RWPE2 (cell line): Measurements from ENCODE around the gene MCRIP1.

Experiments
- ATAC-seq: fragments of 200-7000 bp; cut with Tn5 transposase; 3 replicates; pipeline ENCODE4 v1.9.1; 2021; ENCODE audit warnings: low read depth
- DNase-seq: peaks from one replicate; pipeline ENCODE4 v3.0.0-alpha.2; 2020; ENCODE audit warnings: low spot score
- H3K27ac ChIP-seq: fragments of 450-650 bp; 2 replicates; pipeline ENCODE4 v1.5.1; 2017; ENCODE audit warnings: mild to moderate bottlenecking; ENCODE audit not compliant: poor library complexity, severe bottlenecking
- H3K27me3 ChIP-seq: fragments of 250-450 bp; sonication (Bioruptor Pico); 2 replicates; pipeline ENCODE4 v1.5.1; 2021; ENCODE audit warnings: mild to moderate bottlenecking, moderate library complexity; ENCODE audit not compliant: insufficient read depth, poor library complexity, severe bottlenecking
- H3K36me3 ChIP-seq: fragments of 250-450 bp; sonication (Bioruptor Pico); 2 replicates; pipeline ENCODE4 v1.5.1; 2020; ENCODE audit warnings: low read depth, mild to moderate bottlenecking, moderate library complexity
- H3K4me1 ChIP-seq: fragments of 250-450 bp; sonication (Bioruptor Pico); 2 replicates; pipeline ENCODE4 v1.5.1; 2021; ENCODE audit warnings: mild to moderate bottlenecking, moderate library complexity; ENCODE audit not compliant: insufficient read depth, poor library complexity, severe bottlenecking
- H3K4me3 ChIP-seq: fragments of 250-450 bp; sonication (Bioruptor Pico); 2 replicates; pipeline ENCODE4 v1.5.1; 2021; ENCODE audit warnings: mild to moderate bottlenecking, moderate library complexity; ENCODE audit not compliant: severe bottlenecking
- H3K9me3 ChIP-seq: fragments of 250-450 bp; sonication (Bioruptor Pico); 2 replicates; pipeline ENCODE4 v1.5.1; 2021; ENCODE audit warnings: mild to moderate bottlenecking, moderate library complexity; ENCODE audit not compliant: severe bottlenecking
- TF ChIP-seq, protein P1 (sequence below): fragments of 450-650 bp; IDR thresholded peaks from one replicate; pipeline ENCODE4 v1.5.1; 2017; ENCODE audit warnings: mild to moderate bottlenecking, moderate library complexity; ENCODE audit not compliant: poor library complexity, severe bottlenecking

MCRIP1 gene

DNA sequence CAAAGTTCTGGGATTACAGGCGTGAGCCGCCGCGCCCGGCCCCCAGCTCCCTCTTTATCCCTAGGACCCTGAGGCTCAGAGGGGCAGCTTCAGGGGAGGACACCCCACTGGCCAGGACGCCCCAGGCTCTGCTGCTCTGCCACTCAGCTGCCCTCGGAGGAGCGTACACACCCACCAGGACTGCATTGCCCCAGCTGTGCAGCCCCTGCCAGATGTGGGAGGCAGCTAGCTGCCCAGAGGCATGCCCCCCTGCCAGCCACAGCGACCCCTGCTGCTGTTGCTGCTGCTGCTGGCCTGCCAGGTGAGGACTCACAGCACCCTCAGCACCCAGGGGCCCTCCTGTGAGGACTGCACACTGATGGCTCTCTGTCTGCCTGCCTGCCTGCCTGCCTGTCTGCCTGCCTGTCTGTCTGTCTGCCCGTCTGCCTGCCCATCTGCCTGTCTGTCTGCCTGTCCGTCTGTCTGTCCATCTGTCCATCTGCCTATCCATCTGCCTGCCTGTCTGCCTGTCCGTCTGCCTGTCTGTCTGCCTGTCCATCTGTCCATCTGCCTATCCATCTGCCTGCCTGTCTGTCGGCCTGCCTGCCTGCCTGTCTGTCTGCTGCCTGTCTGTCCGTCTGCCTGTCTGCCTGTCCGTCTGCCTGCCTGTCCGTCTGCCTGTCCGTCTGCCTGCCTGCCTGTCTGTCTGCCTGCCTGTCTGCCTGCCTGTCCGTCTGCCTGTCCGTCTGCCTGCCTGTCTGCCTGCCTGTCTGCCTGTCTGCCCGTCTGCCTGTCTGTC, 24.1 kb downstream of the MCRIP1 start:
- peak; percentile 31; the same call in 1 of the 3 replicates for ATAC-seq
- Histone ChIP-seq H3K36me3 (no peaks in the 10 kb centered on the region), H3K4me3 (no peak overlapping the region), H3K27me3 (peaks cover 43% of the 10 kb centered on the region), H3K4me1 (no peaks in the 10 kb centered on the region), H3K9me3 (no peaks in the 10 kb centered on the region), H3K27ac (no peak overlapping the region)
- peak; percentile 59 for DNase-seq
- TF ChIP-seq, protein P1, sequence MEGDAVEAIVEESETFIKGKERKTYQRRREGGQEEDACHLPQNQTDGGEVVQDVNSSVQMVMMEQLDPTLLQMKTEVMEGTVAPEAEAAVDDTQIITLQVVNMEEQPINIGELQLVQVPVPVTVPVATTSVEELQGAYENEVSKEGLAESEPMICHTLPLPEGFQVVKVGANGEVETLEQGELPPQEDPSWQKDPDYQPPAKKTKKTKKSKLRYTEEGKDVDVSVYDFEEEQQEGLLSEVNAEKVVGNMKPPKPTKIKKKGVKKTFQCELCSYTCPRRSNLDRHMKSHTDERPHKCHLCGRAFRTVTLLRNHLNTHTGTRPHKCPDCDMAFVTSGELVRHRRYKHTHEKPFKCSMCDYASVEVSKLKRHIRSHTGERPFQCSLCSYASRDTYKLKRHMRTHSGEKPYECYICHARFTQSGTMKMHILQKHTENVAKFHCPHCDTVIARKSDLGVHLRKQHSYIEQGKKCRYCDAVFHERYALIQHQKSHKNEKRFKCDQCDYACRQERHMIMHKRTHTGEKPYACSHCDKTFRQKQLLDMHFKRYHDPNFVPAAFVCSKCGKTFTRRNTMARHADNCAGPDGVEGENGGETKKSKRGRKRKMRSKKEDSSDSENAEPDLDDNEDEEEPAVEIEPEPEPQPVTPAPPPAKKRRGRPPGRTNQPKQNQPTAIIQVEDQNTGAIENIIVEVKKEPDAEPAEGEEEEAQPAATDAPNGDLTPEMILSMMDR: no peak

DNA sequence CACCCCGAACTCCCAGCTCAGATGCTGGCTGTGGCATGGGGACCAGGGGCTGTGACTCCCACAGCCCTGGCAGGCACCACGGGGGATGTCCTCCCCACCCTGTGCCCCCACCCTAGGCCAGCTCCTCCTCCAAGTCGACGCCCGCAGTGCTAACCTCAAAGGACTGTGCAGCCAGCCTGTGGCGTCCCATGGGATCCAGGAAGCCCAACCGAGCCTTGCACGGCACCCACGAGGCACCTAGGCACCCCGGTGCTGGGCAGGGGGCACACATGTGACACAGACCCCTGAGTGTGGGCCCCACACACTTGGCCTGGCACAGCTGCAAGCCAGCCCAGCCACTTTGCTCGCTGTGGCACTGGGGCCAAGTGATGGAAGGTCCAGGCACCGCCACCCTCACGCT, 25.3 kb downstream of the MCRIP1 start:
- no peak overlapping the region for H3K27ac ChIP-seq
- TF ChIP-seq, protein P1: no peak
- no peaks in the 10 kb centered on the region for H3K4me1 ChIP-seq
- no peaks in the 10 kb centered on the region for H3K36me3 ChIP-seq
- DNase-seq: peak; percentile 76
- no peaks in the 10 kb centered on the region for H3K9me3 ChIP-seq
- H3K27me3 ChIP-seq: peaks cover 53% of the 10 kb centered on the region
- no peak overlapping the region for H3K4me3 ChIP-seq
- no peak for ATAC-seq

DNA sequence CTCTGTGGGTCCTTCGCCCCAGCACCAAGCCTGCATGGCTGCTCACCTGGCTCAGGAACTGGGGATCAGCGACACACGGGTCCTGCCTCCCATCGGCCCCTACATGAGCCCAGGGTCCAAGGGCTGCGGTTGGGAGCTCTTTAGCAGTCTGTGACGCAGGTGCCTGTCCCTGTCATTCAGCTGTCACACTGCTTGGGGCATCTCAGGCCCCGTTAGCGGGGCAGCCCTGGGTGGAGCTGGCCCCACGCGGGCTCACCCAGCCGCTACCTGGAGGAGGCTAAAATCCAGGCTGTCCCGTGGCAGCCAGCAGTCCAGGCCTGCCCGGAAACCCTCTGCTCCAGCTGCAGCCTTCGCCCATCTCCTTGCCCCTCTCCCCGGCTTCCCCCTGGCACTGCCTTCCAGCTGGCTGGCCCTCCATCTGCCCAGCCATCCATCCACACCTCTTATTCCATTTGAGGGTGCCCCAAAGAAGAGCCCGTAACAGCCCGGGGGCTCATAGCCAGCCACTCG, 25.8 kb downstream of the MCRIP1 start:
- ATAC-seq (peak; percentile 24; the same call in 1 of the 3 replicates), DNase-seq (peak; percentile 63)
- Histone ChIP-seq H3K4me3 (no peak overlapping the region), H3K27me3 (peaks cover 59% of the 10 kb centered on the region), H3K27ac (no peak overlapping the region), H3K36me3 (no peaks in the 10 kb centered on the region), H3K9me3 (no peaks in the 10 kb centered on the region), H3K4me1 (no peaks in the 10 kb centered on the region)
- TF ChIP-seq, protein P1: no peak

DNA sequence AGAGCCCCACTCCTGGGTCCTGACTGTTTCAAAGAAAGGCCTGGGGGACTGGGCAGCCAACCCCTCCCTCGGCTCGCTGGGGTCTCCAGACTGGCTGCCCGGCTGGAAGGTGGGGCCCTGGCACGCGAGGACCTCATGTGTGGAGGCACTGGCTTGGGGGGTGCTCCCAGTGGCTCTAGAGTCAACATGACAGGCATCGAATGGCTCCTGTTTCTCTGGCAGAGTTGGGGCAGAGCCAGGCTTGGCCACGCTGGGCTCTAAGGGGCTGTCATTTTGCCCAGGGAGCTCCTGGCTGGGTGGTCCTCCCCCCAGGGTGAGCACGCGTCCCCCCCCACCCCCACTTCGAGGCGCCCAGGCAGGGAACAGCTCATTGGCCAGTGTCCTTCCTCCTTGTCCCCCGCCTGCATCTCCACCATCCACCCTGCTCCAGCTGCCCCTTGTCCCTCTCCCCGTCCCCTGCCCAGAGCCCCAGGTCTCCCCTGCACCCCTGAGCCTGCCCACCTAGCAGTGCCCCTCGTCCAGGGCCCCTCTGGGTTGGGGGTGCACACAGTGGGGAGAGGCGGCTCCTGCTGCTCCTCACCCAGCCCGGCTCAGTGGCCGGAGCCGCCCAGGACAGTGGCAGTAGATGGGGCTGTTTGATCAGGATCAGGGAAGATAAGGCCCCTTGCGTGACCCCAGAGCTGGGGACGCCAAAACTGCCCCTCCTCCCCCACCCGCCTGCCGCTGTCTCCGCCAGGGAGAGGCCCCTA, 26.5 kb downstream of the MCRIP1 start:
- H3K9me3 ChIP-seq: no peaks in the 10 kb centered on the region
- H3K4me3 ChIP-seq: no peak overlapping the region
- H3K27me3 ChIP-seq: peaks cover 65% of the 10 kb centered on the region
- H3K27ac ChIP-seq: no peak overlapping the region
- no peaks in the 10 kb centered on the region for H3K4me1 ChIP-seq
- no peaks in the 10 kb centered on the region for H3K36me3 ChIP-seq
- peak; percentile 2; the same call in 1 of the 3 replicates for ATAC-seq
- DNase-seq: peak; percentile 65
- TF ChIP-seq, protein P1: no peak
